Lung (tissue), 12 donors: ENCODE results near the gene ADGRL1. TPM values are rescaled to one million over a fixed set of nuclear protein-coding genes. Genes with fewer than 3 reads are reported as not detected.

Experiments used
- ATAC-seq: fragments of 200-7000 bp; cut with Tn5 transposase; one replicate; pipeline ENCODE4 v1.9.1; 2020; ENCODE audit warnings: moderate number of reproducible peaks; ENCODE audit not compliant: insufficient read depth, low FRiP score
- DNase-seq, 3 donors: peaks; one replicate each; pipeline ENCODE4 v3.0.0-alpha.2; 2013 to 2017
- H3K27ac ChIP-seq, 2 donors: one replicate each; pipeline ENCODE4 v1.5.1; 2013; ENCODE audit warnings: mild to moderate bottlenecking in 2 of 2, moderate library complexity in 2 of 2, control low read depth in 1 of 2, inconsistent platforms in 1 of 2, low read depth in 1 of 2, low read length in 1 of 2
- H3K27me3 ChIP-seq, 3 donors: one replicate each; pipeline ENCODE4 v1.5.1; 2013; ENCODE audit warnings: low read length in 2 of 3; ENCODE audit not compliant: control insufficient read depth in 3 of 3, insufficient read depth in 3 of 3
- H3K36me3 ChIP-seq, 4 donors: one replicate each; pipeline ENCODE4 v1.5.1; 2013; ENCODE audit warnings: low read length in 4 of 4, mild to moderate bottlenecking in 1 of 4, moderate library complexity in 1 of 4; ENCODE audit not compliant: control insufficient read depth in 4 of 4, insufficient read depth in 4 of 4
- H3K4me1 ChIP-seq, 5 donors: one replicate each; pipeline ENCODE4 v1.5.1; 2013; ENCODE audit warnings: low read length in 5 of 5, mild to moderate bottlenecking in 2 of 5, moderate library complexity in 1 of 5; ENCODE audit not compliant: control insufficient read depth in 5 of 5, insufficient read depth in 5 of 5
- H3K4me3 ChIP-seq: one replicate; pipeline ENCODE4 v1.5.1; 2013; ENCODE audit warnings: mild to moderate bottlenecking, control low read depth, moderate library complexity
- H3K9ac ChIP-seq, 2 donors: one replicate each; pipeline ENCODE4 v1.5.1; 2013; ENCODE audit warnings: low read length in 2 of 2, control low read depth in 1 of 2; ENCODE audit not compliant: insufficient read depth in 1 of 2
- H3K9me3 ChIP-seq, 4 donors: one replicate each; pipeline ENCODE4 v1.5.1; 2013; ENCODE audit warnings: low read length in 3 of 4, mild to moderate bottlenecking in 1 of 4, moderate library complexity in 1 of 4; ENCODE audit not compliant: control insufficient read depth in 4 of 4, insufficient read depth in 3 of 4
- WGBS, 2 donors: extraction: QIAGEN DNeasy Blood & Tissue Kit; methylation state at CpG; one replicate each; pipeline ENCODE4 v1.1.7; 2013; 5-methylcytosine and 5-hydroxymethylcytosine counted together
- polyA plus RNA-seq, 2 donors: library from polyadenylated mRNA; stranded (reverse); fragments of 200-250 nt; gene quantifications; one replicate each; pipeline ENCODE4 v1.2.1, GENCODE V29; 2013
- total RNA-seq, 2 donors: library from RNA; depleted of rRNA in 1 of 2; stranded (reverse); fragments of >200 nt in 1 of 2; gene quantifications; one replicate each; pipeline ENCODE4 v1.2.1, GENCODE V29; 2014 to 2021
- TF ChIP-seq, protein P1 (sequence below): IDR thresholded peaks from 2 replicates; pipeline ENCODE4 v1.5.1; 2012; ENCODE audit warnings: mild to moderate bottlenecking; ENCODE audit errors: control extremely low read depth, extremely low read depth
- donor health status: control.
- donor health status: control.
- donor health status: Bipolar disorder and iron deficiency.
- donor health status: healthy.
- donor health status: DM: yes; HTN: yes; CAD: no.

The ADGRL1 gene
- total and polyA plus RNA-seq, 4 donors, result 9.4 to 35.9 (median 19.3) TPM

- H3K9me3 ChIP-seq, result no peaks in the 10 kb centered on the region
- no peak overlapping the region for H3K27ac ChIP-seq
- H3K4me3 ChIP-seq, result no peak overlapping the region
- TF ChIP-seq, protein P1, sequence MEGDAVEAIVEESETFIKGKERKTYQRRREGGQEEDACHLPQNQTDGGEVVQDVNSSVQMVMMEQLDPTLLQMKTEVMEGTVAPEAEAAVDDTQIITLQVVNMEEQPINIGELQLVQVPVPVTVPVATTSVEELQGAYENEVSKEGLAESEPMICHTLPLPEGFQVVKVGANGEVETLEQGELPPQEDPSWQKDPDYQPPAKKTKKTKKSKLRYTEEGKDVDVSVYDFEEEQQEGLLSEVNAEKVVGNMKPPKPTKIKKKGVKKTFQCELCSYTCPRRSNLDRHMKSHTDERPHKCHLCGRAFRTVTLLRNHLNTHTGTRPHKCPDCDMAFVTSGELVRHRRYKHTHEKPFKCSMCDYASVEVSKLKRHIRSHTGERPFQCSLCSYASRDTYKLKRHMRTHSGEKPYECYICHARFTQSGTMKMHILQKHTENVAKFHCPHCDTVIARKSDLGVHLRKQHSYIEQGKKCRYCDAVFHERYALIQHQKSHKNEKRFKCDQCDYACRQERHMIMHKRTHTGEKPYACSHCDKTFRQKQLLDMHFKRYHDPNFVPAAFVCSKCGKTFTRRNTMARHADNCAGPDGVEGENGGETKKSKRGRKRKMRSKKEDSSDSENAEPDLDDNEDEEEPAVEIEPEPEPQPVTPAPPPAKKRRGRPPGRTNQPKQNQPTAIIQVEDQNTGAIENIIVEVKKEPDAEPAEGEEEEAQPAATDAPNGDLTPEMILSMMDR, result no peak
- DNase-seq, result no peak
- no peak overlapping the region for H3K9ac ChIP-seq
- no peaks in the 10 kb centered on the region for H3K36me3 ChIP-seq
- 34 to 54% methylated on average over 6 of the region's 6 CpGs for WGBS, 2 donors
- peaks cover 0 to 22% (median 6%) of the 10 kb centered on the region in 5 donors for H3K4me1 ChIP-seq
- H3K27me3 ChIP-seq, result no peaks in the 10 kb centered on the region
- no peak for ATAC-seq
Observed at GRCh38 chr19:14135355-14135754, 70.6 kb downstream of the ADGRL1 start.

DNA sequence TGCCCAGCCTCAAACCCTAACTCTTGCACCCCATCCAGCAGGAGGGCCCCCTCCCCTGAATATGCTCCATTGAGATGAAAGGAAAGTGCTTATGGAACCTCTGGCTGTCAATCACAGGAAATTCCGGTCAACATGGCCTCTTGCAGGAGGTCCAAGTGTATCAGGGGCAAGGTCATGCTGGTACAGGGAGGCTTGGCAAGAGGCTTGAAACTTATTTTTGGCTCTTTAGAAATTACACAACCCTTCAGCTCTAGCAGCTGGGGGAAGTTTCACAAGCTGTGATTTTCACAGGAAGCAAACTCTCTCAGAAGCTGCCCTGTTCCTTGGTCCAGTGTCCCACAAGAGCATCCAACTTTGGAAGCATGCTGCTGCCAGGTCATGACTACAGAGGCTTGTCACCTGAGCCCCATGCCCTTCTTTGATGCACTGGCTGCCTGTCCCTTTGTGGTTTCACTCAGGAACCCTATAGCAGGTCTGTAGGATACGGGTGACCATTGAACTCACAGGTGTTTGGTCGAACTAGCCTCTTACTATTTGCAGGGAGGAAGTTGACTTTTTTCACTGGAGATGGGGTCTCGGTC is 78.0 kb downstream of the ADGRL1 start:
- peak; percentile 55 for ATAC-seq
- H3K4me3 ChIP-seq, result no peak overlapping the region
- H3K27me3 ChIP-seq, result no peaks in the 10 kb centered on the region
- peak in 1 of 3 donors; percentile 28 for DNase-seq
- 19 to 42% methylated on average over 4 of the region's 4 CpGs for WGBS, 2 donors
- peaks cover 0 to 4% (median 0%) of the 10 kb centered on the region in 5 donors for H3K4me1 ChIP-seq
- TF ChIP-seq, protein P1, result no peak
- H3K9me3 ChIP-seq, result no peaks in the 10 kb centered on the region
- H3K36me3 ChIP-seq, result peaks cover 0 to 3% (median 0%) of the 10 kb centered on the region in 4 donors
- H3K27ac ChIP-seq, result peak overlapping the region; percentile 23 to 75
- no peak overlapping the region for H3K9ac ChIP-seq

- H3K9me3 ChIP-seq, result no peaks in the 10 kb centered on the region
- H3K9ac ChIP-seq, result no peak overlapping the region
- H3K36me3 ChIP-seq, result peaks cover 0 to 3% (median 0%) of the 10 kb centered on the region in 4 donors
Observed at GRCh38 chr19:14127176-14127575, 78.8 kb downstream of the ADGRL1 start.

More at GRCh38 chr19:14127176-14127575, 78.8 kb downstream of the ADGRL1 start:
- ATAC-seq, result no peak
- peak overlapping the region in 1 of 2 donors; percentile 64 for H3K27ac ChIP-seq
- H3K27me3 ChIP-seq, result no peaks in the 10 kb centered on the region
- TF ChIP-seq, protein P1, result no peak
- no peak for DNase-seq
- WGBS, 2 donors, result 45 to 73% methylated on average over 8 of the region's 8 CpGs
- H3K4me3 ChIP-seq, result no peak overlapping the region
- peaks cover 0 to 4% (median 0%) of the 10 kb centered on the region in 5 donors for H3K4me1 ChIP-seq
